Activated CD4-positive, alpha-beta T cell treated with anti-CD3 and anti-CD28 coated beads, Interleukin-2, Interleukin-6, amounts not matched to agents 100 ng/mL and 50 ng/mL, durations not matched to agents 16 hours and 8 hours (primary cell): Measurements from ENCODE around the gene WASF2.
"Not testable (repeated sequence)": the region's sequence is repeated elsewhere in the genome, so short reads cannot be mapped to it uniquely, and the experiment has no call there.

Experiments
- DNase-seq: peaks from one replicate; pipeline ENCODE4 v3.0.0-alpha.2; 2020

WASF2 gene

DNA sequence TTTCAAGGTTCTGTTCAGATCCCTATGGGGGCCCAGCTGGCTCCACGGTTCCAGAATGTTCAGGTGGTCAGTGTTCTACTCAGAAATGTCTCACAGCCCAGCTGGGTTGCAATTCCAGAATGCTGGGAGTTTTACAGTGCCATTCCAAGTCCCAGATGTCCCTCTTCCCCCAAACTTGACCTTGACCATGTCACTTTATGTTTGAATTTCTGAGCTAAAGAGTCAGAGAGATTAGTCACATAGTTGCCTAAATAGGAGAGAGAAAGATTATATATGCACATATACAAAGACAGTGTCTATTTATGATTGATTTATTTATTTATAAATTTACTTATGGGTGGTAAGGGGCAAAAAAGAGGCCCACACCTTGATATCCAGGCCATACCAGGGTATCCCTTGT lies 95.0 kb downstream of the WASF2 start:
- DNase-seq: no peak

DNA sequence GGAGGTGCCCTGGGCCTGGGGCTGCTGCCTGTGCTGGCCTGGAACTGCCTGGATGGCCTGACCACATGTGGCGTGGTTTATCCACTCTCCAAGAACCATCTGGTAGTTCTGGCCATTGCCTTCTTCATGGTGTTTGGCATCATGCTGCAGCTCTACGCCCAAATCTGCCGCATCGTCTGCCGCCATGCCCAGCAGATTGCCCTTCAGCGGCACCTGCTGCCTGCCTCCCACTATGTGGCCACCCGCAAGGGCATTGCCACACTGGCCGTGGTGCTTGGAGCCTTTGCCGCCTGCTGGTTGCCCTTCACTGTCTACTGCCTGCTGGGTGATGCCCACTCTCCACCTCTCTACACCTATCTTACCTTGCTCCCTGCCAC lies 95.7 kb downstream of the WASF2 start:
- DNase-seq: no peak

DNA sequence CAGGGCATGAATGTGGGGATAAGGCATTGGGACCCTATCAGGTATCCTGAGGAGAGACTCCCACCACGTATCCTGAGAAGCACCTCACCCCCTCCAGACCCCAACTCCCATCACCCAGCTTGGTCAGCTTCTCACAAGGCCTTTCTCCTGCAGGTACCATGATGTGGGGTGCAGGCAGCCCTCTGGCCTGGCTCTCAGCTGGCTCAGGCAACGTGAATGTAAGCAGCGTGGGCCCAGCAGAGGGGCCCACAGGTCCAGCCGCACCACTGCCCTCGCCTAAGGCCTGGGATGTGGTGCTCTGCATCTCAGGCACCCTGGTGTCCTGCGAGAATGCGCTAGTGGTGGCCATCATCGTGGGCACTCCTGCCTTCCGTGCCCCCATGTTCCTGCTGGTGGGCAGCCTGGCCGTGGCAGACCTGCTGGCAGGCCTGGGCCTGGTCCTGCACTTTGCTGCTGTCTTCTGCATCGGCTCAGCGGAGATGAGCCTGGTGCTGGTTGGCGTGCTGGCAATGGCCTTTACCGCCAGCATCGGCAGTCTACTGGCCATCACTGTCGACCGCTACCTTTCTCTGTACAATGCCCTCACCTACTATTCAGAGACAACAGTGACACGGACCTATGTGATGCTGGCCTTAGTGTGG lies 96.2 kb downstream of the WASF2 start:
- no peak for DNase-seq

DNA sequence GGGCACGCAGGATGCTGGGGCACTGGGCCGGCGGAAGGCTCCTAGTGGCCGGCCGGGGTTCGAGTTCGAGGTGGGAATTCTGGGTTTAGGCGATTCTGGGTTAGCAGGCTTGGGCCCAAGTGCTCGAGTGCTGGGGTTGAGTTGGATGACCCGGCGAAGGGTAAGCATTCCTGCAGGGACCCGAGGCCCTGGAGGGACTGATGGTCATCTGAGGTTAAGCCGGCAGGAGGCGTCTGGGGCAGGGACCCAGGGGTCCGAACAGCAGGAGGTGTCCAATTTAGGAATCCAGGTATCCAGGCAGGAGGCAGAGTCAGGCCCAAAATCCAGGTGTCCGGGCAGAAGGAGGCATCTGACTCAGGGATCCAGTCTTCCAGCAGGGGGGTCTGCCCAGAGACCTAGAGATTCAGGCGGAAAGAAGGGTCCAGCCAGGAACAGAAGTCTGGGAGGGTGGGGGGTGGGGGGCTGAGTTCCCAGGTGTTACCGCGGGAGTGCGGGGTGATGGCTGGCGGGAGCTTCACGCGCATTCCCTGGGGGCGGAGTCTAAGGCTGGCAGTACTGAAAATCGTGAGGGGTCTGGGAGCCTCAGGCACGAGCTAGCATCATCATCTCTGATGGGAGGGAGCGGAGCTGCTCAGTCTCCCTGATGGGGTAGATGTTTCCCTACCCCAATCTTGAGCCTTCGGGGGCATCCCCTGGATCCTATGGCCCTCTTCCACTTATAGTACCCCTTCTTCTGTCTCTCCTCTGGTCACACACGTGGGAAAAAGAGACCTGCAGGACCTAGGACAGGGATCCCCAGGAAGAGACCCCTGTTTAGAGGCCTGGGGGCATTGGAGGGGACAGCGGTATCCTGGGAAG lies 97.0 kb downstream of the WASF2 start:
- DNase-seq: peak; percentile 22

DNA sequence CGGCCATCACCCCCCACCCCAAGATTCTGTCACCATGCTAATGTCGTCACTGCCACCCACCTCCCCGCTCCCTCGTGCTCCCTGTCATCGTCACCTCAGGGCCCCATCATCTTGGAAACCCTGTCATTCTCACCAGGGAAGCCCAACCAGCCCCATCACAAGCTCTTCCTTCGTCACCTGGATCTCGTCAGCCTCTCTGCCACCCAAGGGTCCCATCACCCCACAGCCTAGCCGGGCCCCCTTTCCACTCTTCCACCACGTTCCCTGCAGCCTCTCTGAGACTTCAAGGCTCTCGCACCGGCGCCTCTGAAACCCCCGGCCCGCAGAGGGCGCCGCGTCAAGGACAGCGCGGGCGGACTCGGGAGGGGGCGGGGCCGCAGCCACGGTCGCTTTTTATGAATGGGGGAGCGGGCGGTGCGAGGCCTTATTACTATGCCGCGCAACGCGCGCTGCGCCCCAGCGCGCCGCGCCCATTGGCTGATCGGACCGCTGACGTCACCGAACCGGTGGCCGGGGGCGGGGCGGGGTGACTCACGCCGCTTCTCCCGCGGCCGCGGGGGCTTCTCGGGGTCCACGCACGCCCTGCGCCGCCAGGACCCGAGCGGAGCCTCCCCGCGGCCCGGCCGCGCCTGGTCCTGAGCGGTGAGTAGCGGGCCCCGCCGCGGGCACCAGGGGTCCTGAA lies 97.7 kb downstream of the WASF2 start, which contains the start of gene GPR3:
GPR3 (plus strand) TSS at position 527 of the 682 bp plus-strand sequence. CDS start 1,177 bp downstream, outside the sequence.
- peak; percentile 96 for DNase-seq

DNA sequence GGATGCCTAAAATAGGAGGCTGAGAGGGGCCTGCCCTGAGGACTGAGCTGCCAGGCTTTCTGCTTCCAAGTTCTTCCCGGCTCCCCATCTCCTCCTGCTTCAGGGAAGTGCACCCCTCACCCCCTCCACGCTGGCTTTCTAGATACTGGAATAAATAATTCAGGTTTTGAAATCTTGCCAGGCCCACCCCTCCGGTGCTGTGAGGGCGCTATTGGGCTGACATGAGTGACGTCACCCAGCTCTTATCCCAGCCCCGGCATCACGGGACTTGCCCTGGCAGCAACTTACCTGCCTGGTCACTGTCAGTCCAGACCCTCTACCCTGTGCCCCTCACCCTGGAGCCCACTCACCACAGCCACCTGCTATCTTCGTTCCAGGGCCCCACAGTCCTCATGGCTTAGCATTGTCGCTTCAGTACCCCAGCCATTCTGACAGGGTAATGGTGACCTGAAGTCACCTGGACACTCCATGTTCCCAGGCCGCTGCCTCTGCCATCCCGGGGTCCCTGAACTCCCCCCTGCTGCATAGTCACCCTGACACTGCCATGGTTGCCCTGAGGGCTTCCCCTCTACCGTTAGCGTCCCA lies 98.4 kb downstream of the WASF2 start:
- peak; percentile 27 for DNase-seq

DNA sequence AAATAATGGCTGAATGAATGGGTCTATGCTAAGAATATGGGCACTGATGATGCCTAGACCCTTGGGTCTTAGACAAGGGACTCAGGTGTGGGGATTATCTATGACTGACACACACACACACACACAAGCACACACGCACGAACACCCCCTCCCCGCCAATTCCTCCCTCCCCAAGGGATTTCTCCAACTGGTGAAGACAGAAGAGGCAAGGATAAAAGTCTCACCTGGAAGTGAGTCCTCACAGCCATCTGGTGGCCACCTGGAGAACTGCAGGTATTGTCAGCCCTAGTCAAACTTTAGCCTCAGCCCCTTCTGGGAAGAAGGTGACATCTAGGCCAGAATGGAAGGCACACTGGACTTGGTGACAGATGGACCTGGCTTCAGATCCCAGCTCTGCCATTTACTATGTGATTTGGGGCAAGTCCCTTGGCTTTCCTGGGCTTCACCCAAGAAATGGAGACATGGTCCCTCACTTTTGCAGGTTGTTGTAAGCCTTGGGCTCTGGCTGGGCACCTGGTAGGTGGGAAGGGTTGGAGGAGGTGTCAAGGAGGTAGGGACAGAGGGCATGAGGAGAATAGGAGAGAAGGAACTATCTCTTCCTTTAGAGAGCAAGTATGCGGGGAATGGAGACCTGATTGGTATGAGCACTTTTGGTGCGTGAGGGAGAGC lies 101.5 kb downstream of the WASF2 start:
- peak; percentile 75 for DNase-seq

DNA sequence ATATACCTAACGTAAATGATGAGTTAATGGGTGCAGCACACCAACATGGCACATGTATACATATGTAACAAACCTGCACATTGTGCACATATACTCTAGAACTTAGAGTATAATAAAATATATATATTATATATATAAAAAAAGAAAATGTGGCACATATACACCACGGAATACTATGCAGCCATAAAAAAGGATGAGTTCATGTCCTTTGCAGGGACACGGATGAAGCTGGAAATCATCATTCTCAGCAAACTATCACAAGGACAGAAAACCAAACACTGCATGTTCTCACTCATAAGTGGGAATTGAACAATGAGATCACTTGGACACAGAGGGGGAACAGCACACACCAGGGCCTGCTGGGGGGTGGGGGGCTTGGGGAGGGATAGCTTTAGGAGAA lies 105.2 kb downstream of the WASF2 start:
- DNase-seq: not testable (repeated sequence)

DNA sequence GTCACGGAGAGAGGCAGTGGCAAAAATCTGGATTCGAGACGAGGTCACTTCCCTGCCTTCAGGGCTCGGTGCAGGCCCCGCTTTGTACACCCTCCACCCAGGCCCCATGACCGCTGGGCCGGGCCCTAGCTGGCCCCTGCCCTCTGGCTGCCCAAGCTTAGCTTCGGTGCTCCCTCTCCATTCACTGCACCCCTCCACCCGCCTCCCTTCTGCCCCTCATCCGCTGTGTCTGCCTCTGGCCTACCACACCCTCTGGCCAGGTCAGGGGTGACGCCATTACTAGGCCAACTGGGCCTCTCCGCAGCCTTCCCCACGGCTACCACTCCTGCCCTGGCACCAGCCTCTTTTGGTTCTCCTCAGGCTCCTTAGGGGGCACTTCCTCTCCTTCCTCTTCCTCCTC lies 106.3 kb downstream of the WASF2 start:
- no peak for DNase-seq

DNA sequence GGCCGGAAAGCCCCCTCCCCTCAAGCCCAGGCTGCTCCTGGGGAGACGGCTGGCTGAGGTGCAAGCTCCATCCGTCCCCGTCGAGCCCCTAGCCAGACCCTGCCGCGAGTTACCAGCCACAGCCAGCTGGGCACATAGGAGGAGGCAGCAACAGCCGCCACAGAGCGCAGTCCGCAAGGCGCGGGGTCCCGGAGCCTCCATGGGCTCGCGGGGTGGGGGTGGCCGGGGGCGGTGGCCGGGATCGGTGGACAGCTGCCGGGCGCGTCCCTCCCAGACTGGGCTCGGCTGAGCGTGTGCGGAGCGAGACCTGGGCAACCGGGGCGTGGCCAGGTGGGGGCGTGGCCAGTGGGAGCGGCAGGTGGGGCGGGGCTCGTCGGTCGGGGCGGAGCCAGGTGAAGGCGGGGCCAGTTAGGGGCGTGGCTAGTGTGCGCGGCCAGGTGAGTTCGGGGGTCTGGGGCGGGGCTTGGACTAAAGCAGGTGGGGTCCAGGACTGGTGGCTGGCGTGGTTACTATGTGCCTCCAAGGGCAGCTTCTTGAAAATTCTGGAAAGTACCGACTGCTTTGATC lies 106.8 kb downstream of the WASF2 start, which contains the start of gene CD164L2:
CD164L2 (minus strand) TSS at position 295 of the 567 bp plus-strand sequence; CDS start at position 201, 94 bp downstream.
- DNase-seq: peak; percentile 53

DNA sequence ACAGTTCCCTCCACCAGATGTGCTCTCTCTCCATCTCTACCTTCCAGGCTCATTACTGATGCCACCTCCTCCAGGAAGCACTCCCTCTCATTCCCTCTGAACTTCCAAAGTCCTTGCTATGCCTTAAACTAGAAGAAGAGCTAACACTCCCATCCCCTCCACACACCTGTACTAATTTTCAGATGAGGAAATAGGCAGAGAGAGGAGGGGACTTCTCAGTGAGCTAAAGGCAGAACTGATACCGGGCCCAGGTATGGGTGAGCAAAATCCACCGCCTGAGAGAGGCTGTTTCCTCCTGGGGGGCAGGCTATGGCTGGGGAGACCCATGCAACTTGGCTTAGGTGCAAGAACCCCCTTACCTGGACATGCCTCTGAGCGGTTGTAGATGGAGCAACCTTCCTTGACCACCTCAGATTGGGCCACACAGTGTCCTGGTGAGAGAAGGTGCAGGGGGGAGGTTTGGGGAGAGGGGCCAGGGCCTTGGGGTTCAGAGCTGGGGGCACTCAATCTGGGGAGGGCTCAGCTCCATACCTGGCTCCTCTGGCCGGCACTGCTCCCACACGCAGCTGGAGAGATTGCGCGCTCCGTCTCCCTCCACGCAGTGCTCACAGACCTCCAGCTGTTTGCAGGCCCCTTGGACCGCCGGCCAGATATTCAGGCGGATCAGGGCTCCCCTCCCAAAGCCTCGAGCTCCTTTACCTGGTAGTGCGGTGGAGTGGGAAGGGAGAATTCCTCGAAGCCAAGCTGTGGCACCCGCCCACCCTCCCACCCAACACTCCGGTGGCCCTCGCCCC lies 107.8 kb downstream of the WASF2 start:
- no peak for DNase-seq

DNA sequence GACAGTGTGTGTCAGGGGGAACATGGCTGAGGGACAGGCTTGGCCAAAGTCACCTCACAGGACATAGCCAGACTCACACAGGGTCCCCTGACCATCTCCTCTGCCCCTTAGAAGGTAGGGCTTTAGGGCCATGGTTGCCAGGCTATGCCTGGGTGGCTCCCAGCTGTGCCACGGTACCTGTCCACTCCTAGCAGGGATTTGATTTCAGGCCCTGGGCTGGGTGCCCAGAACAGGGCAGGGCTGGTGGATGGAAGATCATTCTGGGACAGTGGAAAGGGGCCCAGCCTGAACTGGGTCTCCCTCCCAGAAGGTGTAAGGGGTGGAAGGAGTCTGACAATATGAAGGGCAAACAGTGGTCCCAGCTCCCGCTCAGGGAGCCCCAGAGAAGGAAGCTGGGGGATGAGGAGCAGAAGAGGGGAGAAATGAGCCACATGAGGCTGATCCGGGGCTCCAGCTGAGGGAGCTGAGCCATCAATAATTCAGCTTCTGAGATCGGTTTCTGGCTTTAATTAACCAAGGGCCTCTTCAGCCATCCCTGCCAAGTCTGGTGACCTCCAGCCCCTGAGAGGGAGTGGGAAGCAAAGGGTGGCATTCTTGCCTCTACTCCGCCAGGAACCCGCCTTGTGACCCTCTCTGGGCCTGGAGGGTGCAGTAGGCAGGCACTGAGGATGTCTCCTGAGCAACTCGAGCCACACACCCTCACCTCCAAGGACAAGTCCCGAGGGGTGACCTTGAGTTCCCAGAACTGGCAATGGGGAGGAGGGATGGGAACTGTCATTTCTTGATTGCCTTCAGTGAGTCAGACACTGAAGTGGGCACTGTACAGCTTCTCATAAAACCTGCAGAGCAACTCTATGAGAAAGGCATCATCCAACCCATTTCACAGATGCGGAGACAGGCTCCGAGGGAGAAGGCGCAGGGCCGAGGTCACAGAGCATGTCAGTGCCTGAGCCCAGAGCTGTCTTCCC lies 108.9 kb downstream of the WASF2 start:
- no peak for DNase-seq

DNA sequence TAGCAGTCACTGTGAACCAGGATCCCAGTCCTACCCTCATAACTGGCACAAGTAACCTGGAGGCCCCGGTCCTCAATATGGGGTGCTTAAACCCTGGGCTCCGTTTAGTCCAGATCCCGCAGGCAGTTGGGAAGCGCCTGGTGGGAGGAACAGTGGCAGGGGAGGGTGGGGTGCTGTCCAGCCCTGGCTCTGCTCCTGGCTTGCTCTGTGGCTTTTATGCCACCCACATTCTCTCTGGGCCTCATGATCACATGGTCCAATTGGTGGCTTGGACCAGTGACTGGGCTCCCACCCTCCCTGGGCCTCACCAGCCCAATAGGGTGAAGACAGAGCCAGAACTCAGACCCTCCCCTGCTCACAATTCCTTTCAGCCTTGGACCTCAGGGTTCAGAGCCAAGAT lies 109.7 kb downstream of the WASF2 start:
- no peak for DNase-seq

DNA sequence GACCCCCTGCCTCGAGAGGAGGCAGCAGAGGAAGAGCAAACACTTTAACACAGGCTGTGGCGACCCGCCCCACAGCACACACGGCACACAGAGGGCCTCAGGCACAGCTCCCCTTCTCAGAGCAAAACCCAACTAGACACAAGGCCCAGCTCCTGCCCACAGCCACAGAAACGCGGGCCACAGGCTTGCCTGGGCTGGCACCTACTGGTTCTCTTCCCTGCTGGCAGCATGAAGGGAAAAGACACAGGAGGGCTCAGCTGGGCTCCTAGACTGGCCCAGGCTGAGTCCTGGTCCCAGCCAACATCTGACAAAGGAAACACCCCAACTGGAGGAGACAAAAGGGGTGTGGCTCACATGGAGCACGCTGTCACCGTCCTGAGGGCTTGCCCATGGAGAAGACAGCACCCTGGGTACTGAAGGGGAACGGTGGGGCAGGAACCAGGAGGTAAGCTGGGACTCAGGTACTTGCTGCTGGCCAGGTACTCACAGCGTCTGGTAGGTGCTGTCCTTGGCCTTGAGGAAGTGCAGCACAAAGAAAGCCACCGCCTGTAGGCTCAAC lies 110.3 kb downstream of the WASF2 start:
- DNase-seq: no peak

DNA sequence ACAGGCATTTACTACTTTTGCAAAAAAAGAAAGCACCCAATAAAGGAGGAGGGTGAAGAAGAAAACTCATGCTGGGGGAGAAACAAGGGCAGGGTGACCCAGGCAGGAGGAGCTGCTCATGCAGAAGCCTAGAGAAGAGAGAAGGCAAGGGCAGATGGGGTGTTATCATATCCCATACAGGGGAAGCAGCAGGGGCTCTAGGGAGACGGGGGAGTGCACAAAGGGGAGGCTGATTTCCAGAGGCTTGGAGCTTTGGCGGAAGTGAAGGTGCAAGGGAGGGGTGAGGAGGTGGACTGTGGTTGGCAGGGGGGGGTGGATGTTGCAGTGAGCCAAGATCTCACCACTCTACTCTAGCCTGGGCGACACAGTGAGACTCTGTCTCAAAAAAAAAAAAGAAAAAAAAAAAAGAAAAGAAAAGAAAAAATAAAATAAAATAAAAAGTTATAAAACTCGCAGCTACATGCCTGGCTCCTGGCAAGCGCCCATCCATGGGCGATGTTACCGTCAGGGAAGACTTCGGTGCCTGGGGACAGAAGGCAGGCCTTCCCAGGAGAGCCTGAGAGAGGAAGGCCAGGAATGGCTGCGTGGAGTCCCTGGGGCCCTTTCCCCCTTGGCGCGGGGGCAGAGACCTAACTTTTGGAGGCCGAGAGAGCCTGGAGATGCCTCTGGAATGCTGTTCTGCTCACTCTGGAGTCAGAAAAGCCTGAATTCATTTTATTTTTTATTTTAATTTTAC lies 112.0 kb downstream of the WASF2 start:
- no peak for DNase-seq

DNA sequence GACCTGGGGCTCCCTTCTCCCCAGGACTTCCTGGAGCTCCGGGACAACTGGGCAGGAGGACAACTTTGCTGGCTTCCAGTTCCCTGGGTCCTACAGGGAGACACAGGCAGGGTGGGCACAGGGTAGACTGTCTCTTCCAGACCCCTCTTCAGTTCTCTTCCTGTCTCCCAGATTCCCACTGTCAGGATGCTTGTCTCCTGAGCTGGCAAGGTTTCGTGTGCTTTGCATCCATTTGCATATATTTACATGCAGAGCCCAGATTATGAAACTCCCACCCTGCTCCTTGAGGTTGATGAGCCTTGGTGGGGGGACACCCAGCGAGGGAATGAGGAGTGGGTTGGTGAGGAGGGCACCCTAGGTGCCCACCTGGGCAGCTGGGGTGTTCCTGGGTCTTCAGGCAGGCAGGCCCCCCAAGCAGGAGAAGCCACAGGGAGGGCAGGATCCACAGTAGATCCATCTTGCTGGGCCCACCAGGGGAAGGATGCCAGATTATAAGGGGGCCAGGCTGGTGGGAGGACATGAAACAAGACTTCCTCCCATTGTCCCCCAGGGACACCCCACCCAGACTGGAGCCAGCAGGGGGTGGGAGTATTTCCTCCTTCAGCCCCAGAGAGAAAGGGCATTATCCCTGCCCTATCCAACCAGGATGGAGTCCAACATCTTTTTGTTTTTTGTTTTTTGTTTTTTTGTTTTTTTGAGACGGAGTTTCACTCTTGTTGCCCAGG lies 115.4 kb downstream of the WASF2 start, which contains the start of gene FCN3:
FCN3 (minus strand) TSS at position 463 of the 725 bp plus-strand sequence; CDS start at position 457, 6 bp downstream.
- no peak for DNase-seq

DNA sequence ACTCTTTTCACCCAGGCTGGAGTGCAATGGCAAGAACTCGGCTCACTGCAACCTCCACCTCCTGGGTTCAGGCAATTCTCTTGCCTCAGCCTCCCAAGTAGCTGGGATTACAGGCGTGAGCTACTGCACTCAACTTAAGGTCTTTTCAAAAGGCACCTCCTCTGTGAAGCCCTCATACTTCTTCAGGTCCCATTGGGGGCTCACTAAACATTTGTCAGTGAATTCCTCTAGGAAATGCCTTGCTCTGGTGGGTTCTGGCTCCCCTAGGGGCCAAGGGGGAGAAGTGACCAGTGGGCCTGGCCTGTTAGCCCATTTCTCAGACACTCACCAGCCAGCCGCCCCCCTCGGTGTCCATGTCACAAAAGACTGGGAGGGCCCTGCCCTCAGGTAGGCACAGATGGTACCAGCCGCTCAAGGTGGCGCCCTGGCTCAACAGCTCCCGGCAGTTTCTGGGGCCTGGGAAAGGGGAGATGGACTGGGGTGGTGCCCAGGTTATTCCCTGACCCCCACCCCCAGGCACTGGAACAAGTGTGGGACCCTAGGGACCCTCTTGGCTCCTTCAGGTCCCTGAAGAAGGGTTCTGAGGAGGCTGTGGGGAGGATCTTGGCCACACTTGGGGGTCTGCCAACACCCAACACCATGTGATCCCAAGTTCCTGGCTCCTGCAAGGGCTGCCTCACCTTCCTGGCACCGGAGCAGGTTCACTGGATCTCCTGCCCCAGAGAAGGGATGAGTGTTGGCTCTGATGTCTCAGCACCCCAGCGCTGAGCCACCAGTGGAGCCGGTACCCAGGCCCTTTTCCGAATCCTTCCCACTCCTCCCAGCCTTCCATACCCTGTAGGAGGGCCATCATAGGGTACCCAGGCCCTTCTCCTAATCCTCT lies 116.9 kb downstream of the WASF2 start:
- DNase-seq: no peak
